SJSA1 (cell line): ENCODE measurements around the gene ZNF185. TPM values are rescaled to one million over a fixed set of nuclear protein-coding genes. Genes with fewer than 3 reads are reported as not detected.

Experiments
- DNase-seq, 2 experiments: peaks; one replicate each; pipeline ENCODE4 v3.0.0-alpha.2; 2015 to 2020; ENCODE audit warnings: low spot score in 2 of 2, low read depth in 1 of 2
- H3K27ac ChIP-seq: fragments of 250-450 bp; sonication (Bioruptor Pico); 2 replicates; pipeline ENCODE4 v1.5.1; 2020; ENCODE audit warnings: mild to moderate bottlenecking, moderate library complexity
- H3K27me3 ChIP-seq: fragments of 250-450 bp; sonication (Bioruptor Pico); replicated peaks from 2 replicates; pipeline ENCODE4 v1.5.1; 2020; ENCODE audit warnings: mild to moderate bottlenecking, moderate library complexity
- H3K36me3 ChIP-seq: fragments of 250-450 bp; sonication (Bioruptor Pico); 2 replicates; pipeline ENCODE4 v1.5.1; 2020; ENCODE audit warnings: mild to moderate bottlenecking
- H3K4me1 ChIP-seq: fragments of 250-450 bp; sonication (Bioruptor Pico); replicated peaks from 2 replicates; pipeline ENCODE4 v1.6.1; 2021; ENCODE audit warnings: mild to moderate bottlenecking
- H3K4me3 ChIP-seq: fragments of 250-450 bp; sonication (Bioruptor Pico); 2 replicates; pipeline ENCODE4 v1.5.1; 2020; ENCODE audit warnings: mild to moderate bottlenecking
- H3K9me3 ChIP-seq: fragments of 250-450 bp; sonication (Bioruptor Pico); replicated peaks from 2 replicates; pipeline ENCODE4 v1.5.1; 2020; ENCODE audit warnings: mild to moderate bottlenecking
- total RNA-seq: library from RNA; depleted of rRNA; stranded (reverse); fragments of >200 nt; shearing (Covaris generic); gene quantifications from 2 replicates; pipeline ENCODE4 v1.2.3, GENCODE V29; 2014

Gene ZNF185
- total RNA-seq, 1 experiment from 2014 or later = 9.8 TPM

DNA sequence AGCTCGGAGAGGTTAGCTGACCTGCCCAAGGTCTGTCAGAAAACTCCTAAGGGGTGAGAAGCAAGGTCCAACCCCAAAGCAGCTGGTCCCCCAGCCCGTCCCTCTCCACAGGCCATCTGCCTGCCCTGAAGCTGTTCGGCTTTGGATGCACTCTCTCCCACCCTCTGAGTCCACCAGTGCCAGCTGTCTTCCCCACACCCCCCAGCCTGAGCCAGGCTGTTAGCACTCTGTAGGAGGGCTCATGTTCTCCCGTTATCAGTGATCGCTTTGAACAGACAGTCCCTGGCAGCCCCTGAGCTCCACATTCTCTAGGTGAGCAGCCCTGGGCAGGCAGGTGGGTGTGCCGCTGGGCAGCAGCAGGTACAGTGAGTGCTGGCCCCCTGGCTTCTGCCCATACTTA lies 16.0 kb downstream of the ZNF185 start:
- no peaks in the 10 kb centered on the region for H3K36me3 ChIP-seq
- H3K9me3 ChIP-seq = no peaks in the 10 kb centered on the region
- no peak overlapping the region for H3K27ac ChIP-seq
- H3K4me3 ChIP-seq = no peak overlapping the region
- no peak for DNase-seq
- no peaks in the 10 kb centered on the region for H3K27me3 ChIP-seq
- H3K4me1 ChIP-seq = no peaks in the 10 kb centered on the region

DNA sequence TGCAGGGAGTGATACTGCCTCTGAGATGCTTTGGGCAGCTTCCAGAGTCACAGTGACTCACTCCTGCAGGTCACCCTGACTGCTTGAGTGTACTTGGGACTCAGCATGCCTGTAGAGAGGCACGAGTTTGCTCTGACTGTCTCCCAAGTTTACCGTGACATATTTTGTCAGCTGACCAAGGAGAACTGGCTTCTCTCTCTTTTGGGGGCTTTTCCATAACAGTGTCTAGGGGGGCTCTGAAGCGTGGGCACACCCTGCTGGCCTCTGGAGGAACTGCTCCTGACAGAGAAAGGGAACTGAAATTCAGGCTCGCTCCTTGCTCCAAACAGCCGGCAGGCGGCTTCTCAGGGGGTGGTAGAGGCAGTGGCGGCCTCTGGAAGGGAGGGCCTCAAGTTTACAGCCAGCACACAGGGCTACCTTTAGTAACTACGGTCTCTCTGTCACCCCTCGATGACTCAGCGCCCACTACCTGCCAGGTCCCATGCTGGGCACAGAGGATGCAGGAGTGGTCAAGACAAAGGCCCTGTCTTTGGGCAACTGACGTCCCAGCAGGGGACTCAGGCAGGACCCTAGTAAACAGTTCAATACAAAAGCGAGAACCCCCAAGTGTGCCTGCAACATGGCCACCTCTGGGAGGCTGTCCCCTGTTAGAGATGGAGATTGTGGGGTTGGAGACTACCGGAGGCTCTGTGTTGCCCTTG lies 17.8 kb downstream of the ZNF185 start:
- H3K27me3 ChIP-seq = no peaks in the 10 kb centered on the region
- DNase-seq = peak in 1 of 2 experiments; percentile 7
- no peaks in the 10 kb centered on the region for H3K4me1 ChIP-seq
- H3K9me3 ChIP-seq = no peaks in the 10 kb centered on the region
- no peaks in the 10 kb centered on the region for H3K36me3 ChIP-seq
- H3K27ac ChIP-seq = no peak overlapping the region
- H3K4me3 ChIP-seq = no peak overlapping the region

DNA sequence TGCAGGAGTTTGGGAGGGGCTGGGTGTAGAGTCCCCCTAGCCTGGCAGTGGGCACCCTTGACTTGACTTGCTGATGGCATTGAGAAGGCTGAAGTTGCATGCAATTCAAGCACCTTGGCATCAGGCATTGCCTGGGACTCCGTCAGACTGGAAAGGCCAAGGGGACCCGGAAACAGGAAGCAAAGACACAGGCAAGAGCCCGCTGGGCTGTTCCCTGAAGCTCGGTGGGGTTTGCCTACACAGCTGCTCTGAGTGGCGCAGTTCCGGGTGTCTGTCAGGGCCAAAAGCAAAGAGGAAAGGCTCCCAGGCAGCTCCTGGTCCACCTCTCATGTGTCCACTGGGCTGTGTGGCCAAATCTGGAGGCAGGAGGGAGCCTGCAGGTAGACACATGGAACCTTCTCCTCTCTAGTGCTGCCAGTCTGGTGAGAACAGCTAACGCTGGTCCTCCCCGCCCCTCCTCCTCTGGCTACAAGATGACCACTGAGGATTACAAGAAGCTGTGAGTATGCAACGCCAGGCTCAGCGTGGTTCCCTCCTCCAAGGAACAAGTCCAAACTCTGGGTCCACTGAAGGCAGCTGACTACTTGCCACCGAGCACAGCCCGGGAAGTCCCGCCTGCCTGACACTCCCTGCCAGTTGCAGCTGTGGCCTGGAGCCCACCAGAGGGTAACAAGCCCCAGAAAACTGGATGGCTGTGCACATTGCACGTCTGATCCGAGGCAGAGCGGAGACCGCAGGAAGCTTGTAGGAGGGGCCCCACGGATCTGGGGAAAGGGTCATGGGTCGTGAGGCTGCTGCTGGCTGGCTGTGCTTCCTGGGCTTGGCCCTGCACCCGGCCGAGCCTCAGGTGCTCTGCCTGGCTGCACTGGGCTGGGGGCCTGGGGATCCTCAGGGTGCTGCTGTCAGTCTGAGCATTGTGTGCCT lies 20.1 kb downstream of the ZNF185 start:
- no peaks in the 10 kb centered on the region for H3K4me1 ChIP-seq
- no peaks in the 10 kb centered on the region for H3K36me3 ChIP-seq
- no peak overlapping the region for H3K27ac ChIP-seq
- no peaks in the 10 kb centered on the region for H3K9me3 ChIP-seq
- no peak overlapping the region for H3K4me3 ChIP-seq
- DNase-seq = no peak
- H3K27me3 ChIP-seq = no peaks in the 10 kb centered on the region

DNA sequence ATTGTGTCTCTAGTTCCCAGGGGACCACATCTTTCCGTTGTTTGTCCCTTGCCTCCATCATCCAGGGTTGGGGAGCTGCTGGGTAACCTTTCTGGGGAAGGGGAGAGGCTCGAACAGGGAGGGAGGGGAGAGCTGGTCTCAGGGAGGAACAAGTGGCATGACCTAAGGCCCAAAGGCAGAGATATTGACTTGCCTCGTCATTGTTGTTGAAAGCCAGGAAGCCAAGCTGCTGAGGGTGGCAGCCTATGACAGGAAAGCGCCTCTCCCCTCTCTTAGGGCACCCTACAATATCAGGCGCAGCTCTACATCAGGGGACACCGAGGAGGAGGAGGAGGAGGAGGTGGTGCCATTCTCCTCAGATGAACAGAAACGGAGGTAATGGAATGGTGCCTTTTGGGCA lies 20.8 kb downstream of the ZNF185 start:
- no peaks in the 10 kb centered on the region for H3K36me3 ChIP-seq
- no peaks in the 10 kb centered on the region for H3K4me1 ChIP-seq
- no peak overlapping the region for H3K27ac ChIP-seq
- H3K9me3 ChIP-seq = no peaks in the 10 kb centered on the region
- no peak for DNase-seq
- no peak overlapping the region for H3K4me3 ChIP-seq
- H3K27me3 ChIP-seq = no peaks in the 10 kb centered on the region

DNA sequence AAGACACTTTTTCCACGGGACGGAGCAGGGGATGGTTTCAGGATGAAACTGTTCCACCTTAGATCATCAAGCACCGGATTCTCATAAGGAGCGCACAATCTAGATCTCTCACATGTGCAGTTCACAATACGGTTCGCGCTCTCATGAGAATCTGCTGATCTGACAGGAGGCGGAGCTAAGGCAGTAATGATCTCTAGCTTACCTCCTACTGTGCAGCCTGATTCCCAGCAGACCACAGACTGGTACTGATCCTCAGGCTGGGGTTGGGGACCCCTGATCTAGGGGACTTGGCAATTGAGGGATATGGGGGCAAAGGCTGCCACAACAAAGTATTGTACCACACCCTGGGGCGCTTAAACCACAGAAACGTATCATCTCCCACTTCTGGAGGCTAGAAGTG lies 25.7 kb downstream of the ZNF185 start:
- no peaks in the 10 kb centered on the region for H3K9me3 ChIP-seq
- no peak overlapping the region for H3K27ac ChIP-seq
- no peak overlapping the region for H3K4me3 ChIP-seq
- no peaks in the 10 kb centered on the region for H3K27me3 ChIP-seq
- DNase-seq = no peak
- H3K4me1 ChIP-seq = no peaks in the 10 kb centered on the region
- H3K36me3 ChIP-seq = no peaks in the 10 kb centered on the region

DNA sequence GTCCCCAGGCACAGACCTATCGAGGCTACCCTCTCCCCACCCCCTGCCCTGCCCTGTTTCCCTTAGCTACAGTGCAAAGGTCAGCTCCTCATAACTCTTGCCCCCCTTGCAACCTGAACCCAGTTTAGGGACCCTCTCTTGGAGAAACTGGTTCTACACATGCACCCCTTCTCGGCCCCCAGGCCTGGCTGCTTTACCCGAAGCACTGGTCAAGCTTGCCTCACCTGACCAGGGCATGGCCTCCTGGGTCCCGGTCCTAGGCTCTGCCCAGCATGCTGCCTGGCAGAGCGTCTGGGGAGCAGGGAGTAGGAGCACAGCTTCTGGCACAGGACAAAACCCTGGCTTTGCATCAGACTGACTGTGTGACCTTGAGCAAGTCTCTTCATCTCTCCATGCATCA lies 28.0 kb downstream of the ZNF185 start:
- Histone ChIP-seq H3K4me1 (no peaks in the 10 kb centered on the region), H3K36me3 (no peaks in the 10 kb centered on the region), H3K9me3 (no peaks in the 10 kb centered on the region), H3K4me3 (no peak overlapping the region), H3K27ac (no peak overlapping the region), H3K27me3 (no peaks in the 10 kb centered on the region)
- DNase-seq = no peak

DNA sequence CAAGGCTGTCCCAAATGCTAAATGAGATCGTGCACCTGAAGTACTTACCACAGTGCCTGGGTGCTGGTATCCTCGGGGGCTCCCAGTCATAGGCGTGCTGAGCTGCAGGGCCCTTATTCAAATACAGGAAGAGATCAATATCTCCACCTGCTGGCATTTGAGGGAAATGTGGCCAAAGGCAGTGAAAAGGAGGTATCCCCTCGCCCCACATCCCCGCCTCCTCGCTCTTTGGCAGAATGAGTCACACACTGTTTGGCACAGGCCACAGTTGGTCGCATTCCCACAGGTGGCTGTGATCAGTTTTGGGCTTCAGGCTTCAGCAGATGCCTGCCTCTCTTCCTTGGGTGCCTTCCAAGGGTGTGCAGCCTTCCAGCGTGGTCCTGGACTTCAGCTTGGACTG lies 28.4 kb downstream of the ZNF185 start:
- DNase-seq = peak; percentile 53 to 66
- no peaks in the 10 kb centered on the region for H3K4me1 ChIP-seq
- H3K27me3 ChIP-seq = no peaks in the 10 kb centered on the region

DNA sequence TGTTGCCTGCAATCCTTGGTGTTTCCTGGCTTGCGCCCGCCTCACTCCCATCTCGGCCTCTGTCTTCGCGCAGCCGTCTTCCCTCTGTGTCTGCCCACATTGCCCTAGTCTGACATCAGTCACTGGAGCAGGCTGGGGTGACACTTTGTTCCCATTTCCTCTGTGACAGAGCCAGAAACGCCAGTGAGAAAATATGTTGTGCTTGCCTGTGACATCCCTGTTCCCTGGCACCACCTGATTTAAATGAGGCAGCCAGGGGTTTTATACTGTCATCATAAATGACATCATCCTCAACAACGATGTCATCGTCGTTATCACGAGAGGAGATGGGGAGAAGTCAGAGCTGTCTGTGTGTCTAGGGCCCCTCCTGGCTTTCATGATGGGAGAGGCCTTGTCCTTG lies 29.1 kb downstream of the ZNF185 start:
- Histone ChIP-seq H3K36me3 (no peaks in the 10 kb centered on the region), H3K27ac (no peak overlapping the region), H3K27me3 (no peaks in the 10 kb centered on the region), H3K4me3 (no peak overlapping the region), H3K9me3 (no peaks in the 10 kb centered on the region), H3K4me1 (no peaks in the 10 kb centered on the region)
- no peak for DNase-seq

More for the DNA sequence above, 28.4 kb downstream of the ZNF185 start:
- Histone ChIP-seq H3K4me3 (no peak overlapping the region), H3K27ac (no peak overlapping the region), H3K36me3 (no peaks in the 10 kb centered on the region), H3K9me3 (no peaks in the 10 kb centered on the region)

DNA sequence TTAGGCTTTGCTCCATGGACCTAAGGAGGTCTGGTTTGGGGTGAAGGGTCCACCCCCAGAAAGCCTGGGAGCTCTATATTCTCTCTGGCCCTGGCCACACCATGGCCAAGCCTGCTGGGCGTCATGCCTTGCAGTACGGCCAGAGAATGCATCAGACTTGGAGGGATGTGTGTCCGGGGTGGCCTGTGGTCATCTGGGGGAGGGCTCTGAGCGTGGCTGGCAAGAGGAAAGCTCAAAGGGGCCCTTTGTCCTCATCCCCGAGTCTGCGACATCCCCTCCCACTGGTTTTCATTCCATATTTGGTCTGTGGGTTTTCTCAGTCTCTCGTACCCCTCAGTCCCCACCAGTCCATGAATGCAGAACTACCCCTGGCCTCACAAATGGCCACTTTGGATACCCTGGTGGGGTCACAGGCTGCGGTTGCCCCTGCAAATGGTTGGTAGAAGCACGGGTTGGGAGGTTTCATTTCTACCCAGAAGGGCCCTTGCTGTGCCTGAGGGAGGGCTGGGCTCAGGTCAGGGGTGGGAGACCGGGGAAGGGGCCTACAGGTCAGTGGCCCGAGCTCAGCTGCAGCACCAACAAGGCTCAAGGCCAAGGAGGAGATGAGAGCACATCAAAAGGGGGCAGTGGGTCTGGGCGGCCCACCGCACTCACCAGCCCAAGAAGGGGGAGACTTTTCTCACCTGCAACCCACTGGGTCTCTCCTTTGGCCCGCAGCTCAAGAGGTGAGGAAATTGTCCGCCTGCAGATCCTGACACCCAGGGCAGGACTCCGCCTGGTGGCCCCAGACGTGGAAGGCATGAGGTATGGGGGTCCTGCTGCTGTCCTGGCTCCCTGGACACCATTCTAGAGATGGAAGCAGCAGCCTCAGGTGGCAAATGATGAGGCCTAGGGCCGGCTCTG lies 30.2 kb downstream of the ZNF185 start:
- H3K27me3 ChIP-seq = no peaks in the 10 kb centered on the region
- no peaks in the 10 kb centered on the region for H3K36me3 ChIP-seq
- no peak overlapping the region for H3K4me3 ChIP-seq
- DNase-seq = no peak
- no peak overlapping the region for H3K27ac ChIP-seq
- H3K9me3 ChIP-seq = no peaks in the 10 kb centered on the region
- H3K4me1 ChIP-seq = no peaks in the 10 kb centered on the region

DNA sequence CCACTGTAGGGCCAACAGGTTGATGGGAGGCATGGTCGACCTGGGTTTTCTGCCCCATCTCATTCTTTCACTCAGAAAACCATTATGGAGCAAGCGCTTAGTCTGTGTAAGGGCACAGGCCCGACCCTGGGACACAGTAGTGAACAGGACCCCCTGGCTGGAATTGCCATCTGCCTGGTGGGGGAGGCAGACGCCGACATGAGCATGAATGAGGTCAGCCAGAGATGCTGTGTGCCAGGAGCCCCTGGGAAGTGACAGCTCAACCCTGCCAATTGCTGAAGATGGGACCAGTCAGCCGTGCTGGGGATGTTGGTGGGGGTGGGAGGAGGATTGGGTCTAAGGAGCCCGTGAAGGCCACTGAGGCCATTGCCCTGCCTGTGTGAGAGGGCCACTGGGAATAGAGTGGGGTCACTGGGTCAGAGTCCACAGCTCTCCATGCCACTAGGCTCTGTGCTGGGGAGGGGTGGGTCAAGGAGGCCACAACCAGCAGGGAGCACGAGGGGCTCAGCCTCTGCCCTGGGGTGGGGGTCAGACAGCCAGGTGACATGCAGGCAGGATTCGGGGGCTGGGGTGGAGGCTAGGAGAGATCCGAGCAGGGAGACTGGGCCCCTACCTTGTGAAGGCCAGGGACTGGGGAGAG lies 31.0 kb downstream of the ZNF185 start:
- DNase-seq = no peak
- Histone ChIP-seq H3K27ac (no peak overlapping the region), H3K9me3 (no peaks in the 10 kb centered on the region), H3K36me3 (no peaks in the 10 kb centered on the region), H3K4me3 (no peak overlapping the region), H3K27me3 (no peaks in the 10 kb centered on the region), H3K4me1 (no peaks in the 10 kb centered on the region)

DNA sequence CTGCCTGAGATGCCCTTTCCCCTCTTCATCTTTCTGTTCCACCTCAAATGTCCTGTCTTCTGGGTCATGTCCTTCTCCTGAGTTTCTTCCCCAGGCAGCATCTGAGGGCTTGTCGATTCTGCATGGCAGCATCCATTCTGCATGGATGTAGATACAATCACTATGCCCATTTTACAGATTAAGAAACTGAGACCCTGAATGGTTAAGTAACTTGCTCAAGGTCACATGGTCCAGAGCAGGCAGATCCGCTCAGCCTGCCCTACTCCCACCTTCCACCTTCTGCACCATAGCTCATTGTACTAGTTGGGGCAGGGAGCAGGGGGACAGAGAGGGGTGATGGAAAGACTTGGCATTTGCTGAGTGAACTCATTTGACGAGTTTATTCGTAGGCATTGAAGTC lies 32.0 kb downstream of the ZNF185 start:
- Histone ChIP-seq H3K9me3 (no peaks in the 10 kb centered on the region), H3K4me3 (no peak overlapping the region), H3K4me1 (no peaks in the 10 kb centered on the region), H3K27ac (no peak overlapping the region), H3K27me3 (no peaks in the 10 kb centered on the region), H3K36me3 (no peaks in the 10 kb centered on the region)
- no peak for DNase-seq

DNA sequence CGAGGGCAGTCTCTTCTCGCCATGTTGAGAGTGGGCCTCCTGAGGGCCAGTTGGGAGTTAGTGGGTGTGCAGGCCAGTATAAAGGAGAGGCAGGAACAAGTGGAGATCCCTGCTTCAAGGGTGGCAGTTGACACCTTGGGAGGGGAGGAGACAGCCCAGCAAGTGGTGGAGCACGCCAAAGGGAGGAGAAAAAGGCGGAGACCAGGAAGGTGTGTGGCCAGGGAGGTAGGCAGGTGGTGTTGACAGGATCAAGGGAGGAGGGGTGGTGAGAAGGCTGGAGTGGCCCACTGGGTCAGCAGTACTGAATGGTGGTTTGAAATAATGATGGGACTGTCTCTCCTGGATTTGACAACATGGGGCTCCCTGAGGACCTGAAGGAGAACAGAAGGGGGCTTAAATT lies 32.6 kb downstream of the ZNF185 start:
- no peak for DNase-seq
- Histone ChIP-seq H3K36me3 (no peaks in the 10 kb centered on the region), H3K4me1 (no peaks in the 10 kb centered on the region), H3K27ac (no peak overlapping the region), H3K9me3 (no peaks in the 10 kb centered on the region), H3K4me3 (no peak overlapping the region), H3K27me3 (no peaks in the 10 kb centered on the region)

DNA sequence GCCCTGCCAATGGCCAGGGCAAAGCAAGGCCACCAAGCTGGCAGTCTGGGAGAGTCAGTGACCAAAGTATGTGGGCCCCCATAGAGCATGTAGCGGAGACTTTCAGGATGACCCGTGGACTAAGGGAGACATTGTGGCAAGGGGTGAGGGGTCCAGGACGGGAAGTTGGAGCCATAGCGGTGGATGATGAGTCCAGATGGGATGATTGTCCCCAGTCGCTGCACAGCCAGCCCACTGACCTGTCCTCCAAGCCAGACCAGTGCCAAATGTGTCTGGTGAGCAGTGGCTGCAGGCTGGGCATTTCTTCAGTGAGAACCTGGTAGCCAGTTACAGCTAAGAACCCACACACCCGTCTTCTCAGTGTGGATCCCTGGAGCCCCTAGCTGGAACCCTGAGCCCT lies 34.3 kb downstream of the ZNF185 start:
- H3K4me3 ChIP-seq = no peak overlapping the region
- DNase-seq = no peak
- no peaks in the 10 kb centered on the region for H3K36me3 ChIP-seq
- H3K27me3 ChIP-seq = no peaks in the 10 kb centered on the region
- H3K27ac ChIP-seq = no peak overlapping the region
- no peaks in the 10 kb centered on the region for H3K4me1 ChIP-seq
- no peaks in the 10 kb centered on the region for H3K9me3 ChIP-seq
